Endothelial cell of umbilical vein (primary cell): ENCODE data around the gene CCL1. TPM values are rescaled to one million over a fixed set of nuclear protein-coding genes. Genes with fewer than 3 reads are reported as not detected.

Experiments
- BruUV-seq: library from RNA; stranded (reverse); fragments of 400-500 nt; replicated peaks from 2 replicates; lab custom pipeline; 2021; lab: Mats Ljungman, UMichigan
- CTCF ChIA-PET: fragments of 300-600, 350-600 bp; sonication (Branson Sonifier 250); formaldehyde crosslinking; loops from one replicate; lab custom pipeline; 2021; ENCODE audit warnings: antibody characterized with exemption, inconsistent platforms; lab: Charles Lee
- POLR2A ChIA-PET: fragments of 300-600, 350-600 bp; sonication (Branson Sonifier 250); formaldehyde crosslinking; loops from one replicate; lab custom pipeline; 2021; ENCODE audit warnings: antibody characterized with exemption, inconsistent platforms; lab: Charles Lee
- DNase-seq: peaks from one replicate; pipeline ENCODE4 v3.0.0-alpha.2; 2011; ENCODE audit warnings: low read depth, low spot score
- FAIRE-seq: peaks from 2 replicates; lab custom pipeline; 2011; peaks lifted over from hg19 to GRCh38; lab: Jason Lieb, UNC
- H2AFZ ChIP-seq: 2 replicates; pipeline ENCODE4 v1.6.0; 2012; ENCODE audit warnings: low read depth, low read length, control low read depth, inconsistent platforms
- H3K27ac ChIP-seq: 2 replicates; pipeline ENCODE4 v1.5.1; 2011; ENCODE audit warnings: low read depth, mild to moderate bottlenecking, control low read depth, low read length, moderate library complexity; ENCODE audit not compliant: insufficient read depth
- H3K27me3 ChIP-seq, 2 experiments: 2 replicates each; pipeline versions ENCODE4 v1.6.0 to v1.6.1; 2011; ENCODE audit warnings: low read length in 2 of 2, mixed read lengths in 1 of 2; ENCODE audit not compliant: control insufficient read depth in 2 of 2, insufficient read depth in 2 of 2
- H3K36me3 ChIP-seq, 2 experiments: 2 replicates in 1 of 2; 3 replicates in 1 of 2; pipeline ENCODE4 v1.5.1; 2011; ENCODE audit warnings: low read length in 2 of 2, mild to moderate bottlenecking in 1 of 2, moderate library complexity in 1 of 2; ENCODE audit not compliant: control insufficient read depth in 2 of 2, insufficient read depth in 2 of 2; ENCODE audit errors: extremely low read depth in 1 of 2
- H3K4me1 ChIP-seq: 3 replicates; pipeline ENCODE4 v1.5.1; 2011; ENCODE audit warnings: mild to moderate bottlenecking, low read length; ENCODE audit not compliant: control insufficient read depth, insufficient read depth; ENCODE audit errors: extremely low read depth
- H3K4me2 ChIP-seq: 2 replicates; pipeline ENCODE4 v1.6.1; 2011; ENCODE audit warnings: low read length, control low read depth, mixed read lengths; ENCODE audit not compliant: insufficient read depth
- H3K4me3 ChIP-seq, 3 experiments: fragments of 200-600 bp in 1 of 3; sonication (generic), shearing (Covaris generic) in 1 of 3; replicated peaks in 1 of 3; 2 replicates each; pipeline ENCODE4 v1.5.1; 2011 to 2016; ENCODE audit warnings: control low read depth in 3 of 3, low read length in 3 of 3, mild to moderate bottlenecking in 2 of 3, inconsistent platforms in 1 of 3, low read depth in 1 of 3, moderate library complexity in 1 of 3; ENCODE audit not compliant: insufficient read depth in 1 of 3
- H3K79me2 ChIP-seq: 2 replicates; pipeline ENCODE4 v1.6.0; 2012; ENCODE audit warnings: low read length, inconsistent platforms; ENCODE audit not compliant: control insufficient read depth, insufficient read depth
- H3K9ac ChIP-seq: replicated peaks from 2 replicates; pipeline ENCODE3; 2011; ENCODE audit warnings: low read length, control low read depth; ENCODE audit not compliant: insufficient read depth; ENCODE audit errors: extremely low read depth
- H3K9me1 ChIP-seq: replicated peaks from 3 replicates; pipeline ENCODE4 v1.6.0; 2011; ENCODE audit warnings: mild to moderate bottlenecking, low read length; ENCODE audit not compliant: control insufficient read depth, insufficient read depth; ENCODE audit errors: extremely low read depth
- H3K9me3 ChIP-seq: replicated peaks from 2 replicates; pipeline ENCODE4 v1.5.1; 2012; ENCODE audit warnings: low read length, inconsistent platforms; ENCODE audit not compliant: control insufficient read depth, insufficient read depth
- H4K20me1 ChIP-seq: replicated peaks from 2 replicates; pipeline ENCODE3; 2011; ENCODE audit warnings: mild to moderate bottlenecking, low read length; ENCODE audit not compliant: control insufficient read depth, insufficient read depth; ENCODE audit errors: extremely low read depth
- EZH2 ChIP-seq: IDR thresholded peaks from 2 replicates; pipeline ENCODE4 v1.6.1; 2012; ENCODE audit warnings: borderline replicate concordance, low read depth, mild to moderate bottlenecking, moderate library complexity, low read length, inconsistent platforms; ENCODE audit not compliant: severe bottlenecking
- FOS ChIP-seq: IDR thresholded peaks from 2 replicates; pipeline ENCODE4 v1.6.1; 2011; ENCODE audit warnings: mild to moderate bottlenecking, low read length, moderate library complexity, borderline replicate concordance; ENCODE audit not compliant: insufficient read depth
- GATA2 ChIP-seq: IDR thresholded peaks from 2 replicates; pipeline ENCODE4 v1.7.0; 2011; ENCODE audit warnings: low read depth, mild to moderate bottlenecking, moderate library complexity, mixed read lengths, low read length; ENCODE audit not compliant: insufficient read length, insufficient read depth
- JUN ChIP-seq: IDR thresholded peaks from 2 replicates; pipeline ENCODE4 v1.6.1; 2011; ENCODE audit warnings: borderline replicate concordance, low read depth; ENCODE audit not compliant: insufficient read length, insufficient read depth
- MYC ChIP-seq: IDR thresholded peaks from one replicate; pipeline ENCODE4 v1.6.1; 2011; ENCODE audit warnings: mild to moderate bottlenecking, low read depth, low read length
- POLR2A ChIP-seq: IDR thresholded peaks from 2 replicates; pipeline ENCODE4 v1.6.1; 2012; ENCODE audit warnings: low read depth, mild to moderate bottlenecking, control low read depth, low read length
- dilution Hi-C: fragments of 300-500 bp; cut with MboI; formaldehyde crosslinking; loops from one replicate; pipeline ENCODE4 v1.15.0; 2019; ENCODE audit warnings: low sequenced_read_pairs; ENCODE audit not compliant: extremely low pct_ligation_motif_present
- intact Hi-C: fragments of 100-400 bp; cut with micrococcal nuclease; formaldehyde crosslinking; loops from one replicate; pipeline ENCODE4 v1.10.0; 2022
- polyA plus RNA-seq, 4 experiments: library from polyadenylated mRNA; depleted of rRNA in 3 of 4; stranded (reverse) in 3 of 4; unstranded in 1 of 4; fragments of >200 nt; gene quantifications; 2 replicates each; pipeline versions ENCODE4 v1.2.1 to v1.2.3, GENCODE V29; 2011 to 2012; ENCODE audit warnings: missing spikeins in 1 of 4
- total RNA-seq: library from RNA; stranded (reverse); gene quantifications from 2 replicates; pipeline ENCODE4 v1.2.3, GENCODE V29; 2021
- TF ChIP-seq, protein P1 (sequence below): IDR thresholded peaks from 2 replicates; pipeline ENCODE4 v1.6.1; 2011; ENCODE audit not compliant: insufficient read depth, insufficient read length
- TF ChIP-seq, protein P2 (sequence below), 2 donors: IDR thresholded peaks; 1 replicate in 1 of 2; 2 replicates in 1 of 2; pipeline ENCODE4 v1.5.1; 2011; ENCODE audit warnings: low read length in 2 of 2, mild to moderate bottlenecking in 2 of 2, moderate library complexity in 2 of 2, control low read depth in 1 of 2, inconsistent platforms in 1 of 2, low read depth in 1 of 2; ENCODE audit not compliant: insufficient read depth in 1 of 2; ENCODE audit errors: extremely low read depth in 1 of 2

Gene CCL1
- total and polyA plus RNA-seq, 2 donors (not counting 3 experiments of a cell fraction or from before 2014, with no cell fraction given), result not detected

GRCh38 chr17:34384822-34385605 is 22.0 kb upstream of the CCL1 start:
- Histone ChIP-seq H4K20me1 (no peaks in the 10 kb centered on the region), H3K36me3 (no peaks in the 10 kb centered on the region), H3K27ac (no peak overlapping the region), H3K9ac (no peak overlapping the region), H3K4me1 (peaks cover 47% of the 10 kb centered on the region), H3K4me3 (no peak overlapping the region), H3K27me3 (no peaks in the 10 kb centered on the region), H3K9me1 (no peaks in the 10 kb centered on the region), H2AFZ (no peak overlapping the region), H3K4me2 (peak overlapping the region; percentile 54), H3K9me3 (no peaks in the 10 kb centered on the region), H3K79me2 (no peaks in the 10 kb centered on the region)
- POLR2A ChIA-PET, result interaction anchor here (0.6 kb wide), 1 partner anchor 735 kb away, joined by 3 read pairs; the partner anchor contains the start of gene RAD51D
- intact Hi-C loops (loop anchor here (5.0 kb wide), 1 partner anchor 1242 kb away; no protein-coding TSS in a partner anchor), dilution Hi-C loops (no loop called here)
- no TSS peak for BruUV-seq
- FAIRE-seq, result no peak
- CTCF ChIA-PET, result interaction anchor here (1.2 to 4.9 kb wide), 4 partner anchors 24 to 185 kb away, joined by 4 to 45 read pairs (median 16); no protein-coding TSS in a partner anchor
- TF ChIP-seq, protein P1, sequence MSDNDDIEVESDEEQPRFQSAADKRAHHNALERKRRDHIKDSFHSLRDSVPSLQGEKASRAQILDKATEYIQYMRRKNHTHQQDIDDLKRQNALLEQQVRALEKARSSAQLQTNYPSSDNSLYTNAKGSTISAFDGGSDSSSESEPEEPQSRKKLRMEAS, result no peak
- TF ChIP-seq JUN, result no peak
- TF ChIP-seq EZH2, result no peak
- no peak for TF ChIP-seq MYC
- no peak for TF ChIP-seq POLR2A
- TF ChIP-seq, protein P2, sequence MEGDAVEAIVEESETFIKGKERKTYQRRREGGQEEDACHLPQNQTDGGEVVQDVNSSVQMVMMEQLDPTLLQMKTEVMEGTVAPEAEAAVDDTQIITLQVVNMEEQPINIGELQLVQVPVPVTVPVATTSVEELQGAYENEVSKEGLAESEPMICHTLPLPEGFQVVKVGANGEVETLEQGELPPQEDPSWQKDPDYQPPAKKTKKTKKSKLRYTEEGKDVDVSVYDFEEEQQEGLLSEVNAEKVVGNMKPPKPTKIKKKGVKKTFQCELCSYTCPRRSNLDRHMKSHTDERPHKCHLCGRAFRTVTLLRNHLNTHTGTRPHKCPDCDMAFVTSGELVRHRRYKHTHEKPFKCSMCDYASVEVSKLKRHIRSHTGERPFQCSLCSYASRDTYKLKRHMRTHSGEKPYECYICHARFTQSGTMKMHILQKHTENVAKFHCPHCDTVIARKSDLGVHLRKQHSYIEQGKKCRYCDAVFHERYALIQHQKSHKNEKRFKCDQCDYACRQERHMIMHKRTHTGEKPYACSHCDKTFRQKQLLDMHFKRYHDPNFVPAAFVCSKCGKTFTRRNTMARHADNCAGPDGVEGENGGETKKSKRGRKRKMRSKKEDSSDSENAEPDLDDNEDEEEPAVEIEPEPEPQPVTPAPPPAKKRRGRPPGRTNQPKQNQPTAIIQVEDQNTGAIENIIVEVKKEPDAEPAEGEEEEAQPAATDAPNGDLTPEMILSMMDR (IDR thresholded peaks at IDR 0.05; ENCODE audit: extremely low read depth in 1 of 2, insufficient read depth in 1 of 2, low read depth in 1 of 2, low read length in 2 of 2), result no peak
- no peak for TF ChIP-seq FOS
- TF ChIP-seq GATA2, result no peak
- peak; percentile 4 for DNase-seq
